A549 (cell line): ENCODE data around the gene CLCC1.

Experiments used
- CBX8 ChIP-seq: fragments of 200-600 bp; sonication (generic); IDR thresholded peaks from 2 replicates; pipeline ENCODE4 v1.6.1; 2016
- CEBPB ChIP-seq, 2 experiments: fragments of >200 bp in 1 of 2; sonication (Bioruptor Twin) in 1 of 2; formaldehyde crosslinking in 1 of 2; IDR thresholded peaks; 2 replicates each; pipeline ENCODE4 v1.6.1; 2012 to 2016
- CHD2 ChIP-seq: fragments of 150-350 bp; IDR thresholded peaks from 2 replicates; pipeline ENCODE4 v1.6.1; 2014; ENCODE audit warnings: low read length; ENCODE audit not compliant: partially characterized antibody
- CTCF ChIP-seq: fragments of >200 bp; sonication (Bioruptor Twin); formaldehyde crosslinking; IDR thresholded peaks from 3 replicates; pipeline ENCODE4 v1.5.1; 2016
- E2F6 ChIP-seq: IDR thresholded peaks from 2 replicates; pipeline ENCODE4 v1.6.1; 2012; ENCODE audit warnings: low read depth, borderline replicate concordance
- EP300 ChIP-seq, 2 experiments: fragments of >200 bp; sonication (Bioruptor Twin); formaldehyde crosslinking; IDR thresholded peaks; 2 replicates in 1 of 2; 3 replicates in 1 of 2; pipeline ENCODE4 v1.6.1; 2016 to 2017
- ESRRA ChIP-seq: fragments of 150-350 bp; IDR thresholded peaks from 2 replicates; pipeline ENCODE4 v1.6.1; 2014; ENCODE audit warnings: mild to moderate bottlenecking, low read length, borderline replicate concordance
- HOXA7 ChIP-seq: fragments of 250-450 bp; sonication (Bioruptor Pico); IDR thresholded peaks from 2 replicates; pipeline ENCODE4 v1.5.0; 2020; ENCODE audit warnings: mild to moderate bottlenecking, moderate library complexity
- HOXB5 ChIP-seq: fragments of 250-450 bp; sonication (Bioruptor Pico); IDR thresholded peaks from 2 replicates; pipeline ENCODE4 v1.5.0; 2020; ENCODE audit warnings: mild to moderate bottlenecking, moderate library complexity
- KDM1A ChIP-seq: fragments of 200-600 bp; sonication (generic); IDR thresholded peaks from 2 replicates; pipeline ENCODE4 v1.6.1; 2016; ENCODE audit warnings: low read depth, mild to moderate bottlenecking
- POLR2A ChIP-seq: IDR thresholded peaks from 2 replicates; pipeline ENCODE4 v1.6.1; 2012; ENCODE audit warnings: mild to moderate bottlenecking, low read length

GRCh38 chr1:108961752-108962486 lies 1.4 kb downstream of the CLCC1 start:
- TF ChIP-seq ESRRA (no peak), EP300 (IDR thresholded peaks at IDR 0.05) (no peak), CHD2 (no peak), CBX8 (no peak), CTCF (no peak), POLR2A (no peak), HOXB5 (CRISPR knock-in tag) (no peak), HOXA7 (no peak), E2F6 (no peak), KDM1A (no peak), CEBPB (IDR thresholded peaks at IDR 0.05) (no peak)
